DMS53 treated with DMSO at 0.1 percent for 48 hours (cell line): ENCODE data around the gene E2F3.
"Not testable (repeated sequence)": the region's sequence is repeated elsewhere in the genome, so short reads cannot be mapped to it uniquely, and the experiment has no call there.

ENCODE experiments used
- DNase-seq: peaks from one replicate; lab custom pipeline; 2025; ENCODE audit not compliant: unreplicated experiment; lab: John Stamatoyannopoulos, UW

Gene E2F3

GRCh38 chr6:20464847-20465246, 63.2 kb downstream of the E2F3 start:
- no peak for DNase-seq

- not testable (repeated sequence) for DNase-seq
Observed at GRCh38 chr6:20465616-20466015, 63.9 kb downstream of the E2F3 start.

GRCh38 chr6:20467437-20467836, 65.8 kb downstream of the E2F3 start:
- no peak for DNase-seq

- no peak for DNase-seq
Observed at GRCh38 chr6:20468209-20468608, 66.5 kb downstream of the E2F3 start.

GRCh38 chr6:20472748-20473147, 71.1 kb downstream of the E2F3 start:
- DNase-seq = no peak

GRCh38 chr6:20473518-20473917, 71.8 kb downstream of the E2F3 start:
- DNase-seq = no peak

GRCh38 chr6:20474874-20475542, 73.3 kb downstream of the E2F3 start:
- DNase-seq = no peak

GRCh38 chr6:20476501-20477043, 74.9 kb downstream of the E2F3 start:
- DNase-seq = no peak

GRCh38 chr6:20477485-20477884, 75.8 kb downstream of the E2F3 start:
- no peak for DNase-seq

GRCh38 chr6:20479060-20479459, 77.4 kb downstream of the E2F3 start:
- DNase-seq = no peak

GRCh38 chr6:20479526-20479925, 77.8 kb downstream of the E2F3 start:
- no peak for DNase-seq

GRCh38 chr6:20481281-20481680, 79.6 kb downstream of the E2F3 start:
- no peak for DNase-seq

GRCh38 chr6:20483887-20484497, 82.3 kb downstream of the E2F3 start:
- no peak for DNase-seq

GRCh38 chr6:20486641-20487040, 85.0 kb downstream of the E2F3 start:
- DNase-seq = no peak

GRCh38 chr6:20487669-20488375, 86.1 kb downstream of the E2F3 start:
- DNase-seq = no peak

- DNase-seq = no peak
Observed at GRCh38 chr6:20490591-20490990, 88.9 kb downstream of the E2F3 start.

GRCh38 chr6:20492099-20492498, 90.4 kb downstream of the E2F3 start:
- no peak for DNase-seq

- DNase-seq = no peak
Observed at GRCh38 chr6:20497216-20498040, 95.7 kb downstream of the E2F3 start.

- DNase-seq = no peak
Observed at GRCh38 chr6:20498041-20498385, 96.3 kb downstream of the E2F3 start.

- no peak for DNase-seq
Observed at GRCh38 chr6:20509212-20509611, 107.5 kb downstream of the E2F3 start.

GRCh38 chr6:20511852-20512251, 110.2 kb downstream of the E2F3 start:
- DNase-seq = no peak
